BLaER1 (cell line): ENCODE data around the gene ANKRD22.
A peak's percentile ranks its signal among the peaks of the same experiment; 100 is the strongest.
"Not testable (repeated sequence)": the region's sequence is repeated elsewhere in the genome, so short reads cannot be mapped to it uniquely, and the experiment has no call there.

ENCODE experiments used
- H3K27ac ChIP-seq: shearing (Covaris generic); formaldehyde crosslinking; 2 replicates; pipeline ENCODE4 v1.8.1; 2022
- H3K27me3 ChIP-seq: shearing (Covaris generic); formaldehyde crosslinking; 2 replicates; pipeline ENCODE4 v1.8.1; 2022
- H3K36me3 ChIP-seq: shearing (Covaris generic); formaldehyde crosslinking; 2 replicates; pipeline ENCODE4 v1.8.1; 2022
- H3K4me1 ChIP-seq: shearing (Covaris generic); formaldehyde crosslinking; 2 replicates; pipeline ENCODE4 v1.8.1; 2022
- H3K4me2 ChIP-seq: shearing (Covaris generic); formaldehyde crosslinking; 2 replicates; pipeline ENCODE4 v1.8.1; 2022
- H3K4me3 ChIP-seq: shearing (Covaris generic); formaldehyde crosslinking; 2 replicates; pipeline ENCODE4 v1.8.1; 2022
- H3K9ac ChIP-seq: shearing (Covaris generic); formaldehyde crosslinking; 2 replicates; pipeline ENCODE4 v1.8.1; 2022
- H3K9me3 ChIP-seq: shearing (Covaris generic); formaldehyde crosslinking; 2 replicates; pipeline ENCODE4 v1.8.1; 2022
- H4K20me1 ChIP-seq: shearing (Covaris generic); formaldehyde crosslinking; 2 replicates; pipeline ENCODE4 v1.8.1; 2022
- Cebpa-rat ChIP-seq: shearing (Covaris generic); IDR thresholded peaks from 2 replicates; pipeline ENCODE4 v1.8.1; 2022

ANKRD22 gene

DNA sequence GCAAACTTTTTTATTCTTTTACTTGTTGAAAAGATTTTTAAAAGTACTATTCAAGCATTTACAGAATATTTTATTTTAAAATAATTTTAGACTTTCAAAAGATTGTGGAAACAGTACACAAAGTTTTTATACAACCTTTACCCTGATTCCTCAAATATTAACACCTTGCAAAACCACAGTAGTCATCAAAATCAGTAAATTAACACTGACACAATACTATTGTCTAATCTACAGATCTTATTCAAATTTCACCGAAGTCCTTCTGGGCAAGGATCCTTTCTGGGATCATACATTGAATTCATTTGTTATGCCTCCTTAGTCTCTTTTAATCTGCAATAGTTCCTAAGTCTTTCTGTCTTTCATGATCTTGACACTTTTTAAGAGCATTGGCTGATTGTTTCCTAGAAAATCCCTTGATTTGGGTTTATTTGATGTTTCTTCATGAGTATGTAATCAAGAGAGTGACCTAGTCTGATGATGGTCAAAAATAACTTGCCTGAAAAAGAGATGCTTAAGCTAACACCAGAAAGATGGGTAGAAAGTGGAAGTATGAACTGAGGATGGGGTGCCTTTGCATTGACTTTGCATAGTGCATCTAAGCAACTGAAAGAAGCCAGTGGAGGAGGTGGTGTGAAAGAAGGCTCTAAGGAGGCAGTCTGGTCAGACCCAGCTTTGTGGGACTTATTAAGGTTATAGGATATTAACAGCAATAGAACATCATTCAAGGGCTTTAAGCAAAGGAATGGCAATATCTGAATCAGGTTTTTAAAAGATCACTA lies 38.1 kb upstream of the ANKRD22 start:
- Histone ChIP-seq H3K27ac (no peak overlapping the region), H3K4me2 (no peak overlapping the region), H3K27me3 (no peaks in the 10 kb centered on the region), H3K9ac (no peak overlapping the region), H3K4me3 (no peak overlapping the region), H3K9me3 (no peaks in the 10 kb centered on the region), H4K20me1 (no peaks in the 10 kb centered on the region), H3K4me1 (peaks cover 7% of the 10 kb centered on the region; the same call in 1 of the 2 replicates), H3K36me3 (no peaks in the 10 kb centered on the region)
- no peak for TF ChIP-seq Cebpa-rat

- Histone ChIP-seq H3K4me1 (peaks cover 7% of the 10 kb centered on the region; the same call in 1 of the 2 replicates), H3K4me3 (no peak overlapping the region), H3K4me2 (no peak overlapping the region), H3K9ac (no peak overlapping the region), H3K27ac (no peak overlapping the region), H3K36me3 (no peaks in the 10 kb centered on the region), H4K20me1 (no peaks in the 10 kb centered on the region), H3K27me3 (no peaks in the 10 kb centered on the region), H3K9me3 (no peaks in the 10 kb centered on the region)
- TF ChIP-seq Cebpa-rat, result no peak
Observed at GRCh38 chr10:88888810-88889445, 37.3 kb upstream of the ANKRD22 start.

- no peak for TF ChIP-seq Cebpa-rat
- H3K27me3 ChIP-seq, result no peaks in the 10 kb centered on the region
- H3K27ac ChIP-seq, result no peak overlapping the region
- no peaks in the 10 kb centered on the region for H4K20me1 ChIP-seq
- H3K9ac ChIP-seq, result no peak overlapping the region
- H3K4me2 ChIP-seq, result no peak overlapping the region
- no peaks in the 10 kb centered on the region for H3K36me3 ChIP-seq
- H3K4me3 ChIP-seq, result no peak overlapping the region
- peaks cover 18% of the 10 kb centered on the region for H3K4me1 ChIP-seq
- H3K9me3 ChIP-seq, result no peaks in the 10 kb centered on the region
Observed at GRCh38 chr10:88886557-88886956, 34.9 kb upstream of the ANKRD22 start.

DNA sequence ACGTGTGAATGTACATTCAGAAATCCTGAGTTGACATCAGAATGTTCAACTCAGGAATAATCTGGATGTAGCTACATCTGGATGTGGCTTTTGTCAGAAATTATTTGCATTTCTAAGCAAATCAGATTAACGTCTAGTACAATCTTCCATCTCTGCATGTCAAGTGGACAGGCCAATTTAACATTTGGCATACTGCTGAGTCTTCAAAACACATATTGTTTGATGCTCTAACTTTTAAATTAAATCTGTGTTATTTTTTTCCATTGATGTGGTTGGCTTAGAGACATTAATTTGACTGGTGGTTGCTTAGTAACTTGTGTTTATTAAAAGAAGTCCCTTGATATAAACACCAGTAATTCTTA lies 31.8 kb upstream of the ANKRD22 start:
- Histone ChIP-seq H3K4me3 (no peak overlapping the region), H4K20me1 (no peaks in the 10 kb centered on the region), H3K4me1 (peaks cover 35% of the 10 kb centered on the region), H3K36me3 (no peaks in the 10 kb centered on the region), H3K9ac (no peak overlapping the region), H3K9me3 (no peaks in the 10 kb centered on the region), H3K27ac (no peak overlapping the region), H3K27me3 (no peaks in the 10 kb centered on the region), H3K4me2 (no peak overlapping the region)
- no peak for TF ChIP-seq Cebpa-rat

GRCh38 chr10:88882646-88883447 lies 31.2 kb upstream of the ANKRD22 start:
- not testable (repeated sequence) for H4K20me1 ChIP-seq, H3K27ac ChIP-seq, H3K27me3 ChIP-seq, H3K36me3 ChIP-seq, H3K9ac ChIP-seq, H3K9me3 ChIP-seq, H3K4me3 ChIP-seq
- Histone ChIP-seq H3K4me2 (peak overlapping the region; percentile 90; the same call in 1 of the 2 replicates), H3K4me1 (peaks cover 34% of the 10 kb centered on the region)

DNA sequence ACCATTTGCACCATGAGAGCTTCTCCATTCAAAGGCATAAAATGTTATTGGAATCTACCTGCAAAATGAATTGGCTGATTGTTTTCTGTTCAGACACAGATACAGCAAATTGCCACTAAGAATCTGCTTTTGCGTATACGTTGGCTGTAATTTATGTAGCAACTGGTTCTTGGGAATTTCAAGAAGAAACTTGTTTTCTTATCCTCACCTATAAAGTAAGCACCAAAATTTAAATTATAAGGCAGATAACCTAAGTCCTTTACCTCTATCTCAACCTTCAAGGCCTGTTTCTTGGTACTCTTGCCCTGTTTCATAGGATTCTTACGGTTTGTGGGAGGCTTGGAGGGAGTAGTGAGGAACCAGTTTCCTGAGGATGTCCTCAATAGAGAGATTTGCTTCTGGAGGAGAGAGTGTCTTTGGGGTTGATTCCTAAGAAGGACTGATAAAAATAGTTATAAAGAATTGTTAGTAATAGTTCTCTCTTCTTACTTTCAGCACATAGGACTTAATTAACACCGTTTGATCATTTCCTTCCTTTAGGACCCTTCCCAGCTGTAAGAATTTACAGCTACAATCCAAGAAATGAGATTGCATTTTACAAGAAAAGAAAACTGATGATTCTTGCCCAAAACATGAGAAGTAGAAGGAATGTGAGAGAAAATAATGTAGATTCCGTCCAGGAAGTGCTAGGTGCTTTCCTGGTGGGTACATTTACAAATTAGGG lies 30.4 kb upstream of the ANKRD22 start:
- Histone ChIP-seq H3K27me3 (no peaks in the 10 kb centered on the region), H3K4me1 (peaks cover 28% of the 10 kb centered on the region), H3K4me2 (peak overlapping the region; percentile 90), H3K9ac (no peak overlapping the region), H4K20me1 (no peaks in the 10 kb centered on the region), H3K4me3 (no peak overlapping the region), H3K27ac (no peak overlapping the region), H3K36me3 (no peaks in the 10 kb centered on the region), H3K9me3 (no peaks in the 10 kb centered on the region)
- no peak for TF ChIP-seq Cebpa-rat

DNA sequence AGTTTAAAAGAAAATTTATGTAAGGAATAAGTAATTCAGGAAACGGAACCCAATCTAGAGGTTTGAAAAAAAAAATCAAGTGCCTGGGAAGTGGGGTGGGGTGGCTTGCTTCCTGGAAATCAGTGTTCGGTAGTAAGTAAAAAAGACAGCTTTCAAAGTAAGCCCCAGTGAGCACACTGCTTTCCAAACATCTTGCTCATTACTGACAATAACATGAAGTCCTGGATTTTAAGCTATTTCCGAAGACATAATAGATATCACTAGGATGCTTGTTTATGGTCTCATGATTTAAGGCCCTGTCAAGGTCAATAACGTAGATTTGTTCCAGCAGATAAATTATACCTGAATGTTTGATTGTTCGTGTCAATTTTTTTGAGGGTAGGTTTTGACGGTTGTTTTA lies 29.7 kb upstream of the ANKRD22 start:
- Histone ChIP-seq H4K20me1 (no peaks in the 10 kb centered on the region), H3K27me3 (no peaks in the 10 kb centered on the region), H3K27ac (peak overlapping the region; percentile 87; the same call in 1 of the 2 replicates), H3K4me2 (peak overlapping the region; percentile 90), H3K4me3 (peak overlapping the region; percentile 95), H3K9me3 (no peaks in the 10 kb centered on the region), H3K9ac (peak overlapping the region; percentile 88), H3K4me1 (peaks cover 28% of the 10 kb centered on the region), H3K36me3 (no peaks in the 10 kb centered on the region)
- TF ChIP-seq Cebpa-rat, result no peak

- Histone ChIP-seq H3K9me3 (no peaks in the 10 kb centered on the region), H3K27ac (peak overlapping the region; percentile 87), H3K9ac (peak overlapping the region; percentile 88), H3K36me3 (no peaks in the 10 kb centered on the region), H3K4me1 (peaks cover 28% of the 10 kb centered on the region), H3K27me3 (no peaks in the 10 kb centered on the region), H3K4me3 (peak overlapping the region; percentile 95), H3K4me2 (peak overlapping the region; percentile 90), H4K20me1 (no peaks in the 10 kb centered on the region)
- TF ChIP-seq Cebpa-rat, result no peak
Observed at GRCh38 chr10:88880282-88881076, 28.8 kb upstream of the ANKRD22 start.
